T-helper 17 cell (primary cell): ENCODE data around the gene ZFC3H1. TPM values are rescaled to one million over a fixed set of nuclear protein-coding genes. Genes with fewer than 3 reads are reported as not detected.

ENCODE experiments used
- ATAC-seq: fragments of 150-1000 bp; cut with Tn5 transposase; 2 replicates; pipeline ENCODE4 v1.10.0; 2021; ENCODE audit warnings: mild to moderate bottlenecking, moderate library complexity
- DNase-seq, 3 donors: peaks; one replicate each; pipeline versions ENCODE4 v3.0.0 to v3.0.0-alpha.2; 2020 to 2021
- H3K9me3 ChIP-seq: one replicate; pipeline ENCODE4 v1.7.0; 2013; ENCODE audit warnings: low read length, mild to moderate bottlenecking; ENCODE audit not compliant: control insufficient read depth, poor library complexity, severe bottlenecking
- H3K27ac Mint-ChIP-seq: one replicate; pipeline ENCODE4 v1.8.0; 2022; ENCODE audit warnings: mild to moderate bottlenecking, moderate library complexity, mixed read lengths
- H3K27me3 Mint-ChIP-seq: one replicate; pipeline ENCODE4 v1.8.0; 2022; ENCODE audit warnings: mixed read lengths
- H3K36me3 Mint-ChIP-seq: one replicate; pipeline ENCODE4 v1.8.0; 2022; ENCODE audit warnings: low read depth, mixed read lengths
- H3K4me1 Mint-ChIP-seq: one replicate; pipeline ENCODE4 v1.8.0; 2022; ENCODE audit warnings: mild to moderate bottlenecking, mixed read lengths
- H3K4me3 Mint-ChIP-seq: one replicate; pipeline ENCODE4 v1.8.0; 2022; ENCODE audit warnings: mild to moderate bottlenecking, moderate library complexity, mixed read lengths
- total RNA-seq, 4 donors: library from RNA in 2 of 4; stranded (reverse) in 2 of 4; gene quantifications; one replicate each; pipeline ENCODE4 v1.2.3 and lab custom pipeline; 2022 to 2026

The ZFC3H1 gene
- total RNA-seq, 2 donors from 2014 or later, result 122 to 133 TPM

DNA sequence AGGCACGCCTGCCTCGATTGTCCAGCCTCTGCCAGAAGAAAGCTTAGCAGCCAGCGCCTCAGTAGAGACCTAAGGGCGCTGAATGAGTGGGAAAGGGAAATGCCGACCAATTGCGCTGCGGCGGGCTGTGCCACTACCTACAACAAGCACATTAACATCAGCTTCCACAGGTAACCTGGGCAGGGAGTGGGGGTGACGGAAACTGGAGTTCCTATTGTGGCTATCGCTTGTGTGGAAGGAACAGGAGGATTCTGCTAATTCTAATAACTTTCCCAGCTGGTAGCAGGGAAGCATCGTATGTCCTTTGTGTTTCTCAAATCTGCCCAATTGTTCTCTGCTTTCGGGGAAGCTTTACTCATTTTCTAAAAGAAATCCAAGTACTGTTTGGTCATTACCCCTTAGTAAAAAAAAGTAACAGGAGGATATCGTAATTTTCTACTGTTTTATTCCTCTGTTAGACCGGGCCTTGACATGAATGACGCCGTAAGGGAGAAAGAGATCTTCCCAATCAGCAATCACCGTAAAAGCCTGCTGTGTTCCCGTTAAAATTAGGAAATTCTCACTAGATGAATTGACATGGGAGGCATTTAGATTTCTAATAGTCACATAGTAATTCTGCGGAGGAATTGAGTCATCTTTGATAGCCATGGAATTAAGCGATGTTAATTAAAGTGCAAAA lies 902 bp upstream of the ZFC3H1 start:
- H3K9me3 ChIP-seq, result no peaks in the 10 kb centered on the region
- H3K27ac Mint-ChIP-seq, result peak overlapping the region; percentile 98
- H3K4me1 Mint-ChIP-seq, result peaks cover 34% of the 10 kb centered on the region
- no peak for DNase-seq
- peaks cover 4% of the 10 kb centered on the region for H3K36me3 Mint-ChIP-seq
- no peaks in the 10 kb centered on the region for H3K27me3 Mint-ChIP-seq
- peak overlapping the region; percentile 98 for H3K4me3 Mint-ChIP-seq
- ATAC-seq, result peak; percentile 21

GRCh38 chr12:71662849-71663560 lies 643 bp downstream of the ZFC3H1 start:
- peak; percentile 52 to 63 (median 57) for DNase-seq
- Mint-ChIP-seq H3K27ac (peak overlapping the region; percentile 98), H3K27me3 (no peaks in the 10 kb centered on the region), H3K36me3 (peaks cover 10% of the 10 kb centered on the region), H3K4me3 (peak overlapping the region; percentile 98), H3K4me1 (peaks cover 45% of the 10 kb centered on the region)
- peak; percentile 58 for ATAC-seq
- H3K9me3 ChIP-seq, result no peaks in the 10 kb centered on the region

GRCh38 chr12:71661977-71662530 lies 1.6 kb downstream of the ZFC3H1 start:
- H3K36me3 Mint-ChIP-seq, result peaks cover 10% of the 10 kb centered on the region
- H3K27me3 Mint-ChIP-seq, result no peaks in the 10 kb centered on the region
- ATAC-seq (no peak), DNase-seq (no peak)
- H3K4me1 Mint-ChIP-seq, result peaks cover 44% of the 10 kb centered on the region
- no peaks in the 10 kb centered on the region for H3K9me3 ChIP-seq
- peak overlapping the region; percentile 98 for H3K4me3 Mint-ChIP-seq
- peak overlapping the region; percentile 98 for H3K27ac Mint-ChIP-seq

DNA sequence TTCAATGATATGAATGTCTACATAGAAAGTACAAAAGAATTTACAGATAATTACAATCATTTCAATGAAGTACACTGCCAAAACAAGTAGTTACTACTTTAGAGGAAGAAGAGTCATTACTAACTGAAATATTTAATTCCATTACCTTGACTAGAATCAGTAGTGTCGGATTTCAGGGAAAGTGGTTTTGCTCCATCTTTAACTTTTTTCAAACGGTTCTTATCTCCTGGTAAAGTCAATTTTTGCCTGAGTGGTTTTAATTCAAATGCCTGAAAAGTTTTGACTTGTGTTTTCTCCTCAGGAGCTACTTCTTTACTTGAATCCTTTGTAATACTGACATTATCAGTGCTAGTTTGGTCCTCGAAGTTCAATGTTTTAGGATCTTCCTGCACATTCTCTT lies 6.9 kb downstream of the ZFC3H1 start:
- Mint-ChIP-seq H3K27me3 (no peaks in the 10 kb centered on the region), H3K27ac (no peak overlapping the region), H3K36me3 (peaks cover 11% of the 10 kb centered on the region), H3K4me1 (peaks cover 39% of the 10 kb centered on the region), H3K4me3 (no peak overlapping the region)
- DNase-seq, result no peak
- no peaks in the 10 kb centered on the region for H3K9me3 ChIP-seq
- ATAC-seq, result no peak

- DNase-seq (no peak), ATAC-seq (no peak)
- peak overlapping the region; percentile 91 for H3K27ac Mint-ChIP-seq
- peaks cover 37% of the 10 kb centered on the region for H3K4me1 Mint-ChIP-seq
- H3K36me3 Mint-ChIP-seq, result peaks cover 11% of the 10 kb centered on the region
- no peaks in the 10 kb centered on the region for H3K9me3 ChIP-seq
- no peaks in the 10 kb centered on the region for H3K27me3 Mint-ChIP-seq
- peak overlapping the region; percentile 73 for H3K4me3 Mint-ChIP-seq
Observed at GRCh38 chr12:71655907-71656306, 7.7 kb downstream of the ZFC3H1 start.

- H3K4me1 Mint-ChIP-seq, result peaks cover 37% of the 10 kb centered on the region
- ATAC-seq (no peak), DNase-seq (no peak)
- H3K4me3 Mint-ChIP-seq, result peak overlapping the region; percentile 73
- H3K9me3 ChIP-seq, result no peaks in the 10 kb centered on the region
- H3K27ac Mint-ChIP-seq, result peak overlapping the region; percentile 91
- no peaks in the 10 kb centered on the region for H3K27me3 Mint-ChIP-seq
- peaks cover 11% of the 10 kb centered on the region for H3K36me3 Mint-ChIP-seq
Observed at GRCh38 chr12:71655495-71655894, 8.2 kb downstream of the ZFC3H1 start.

GRCh38 chr12:71654200-71654599 lies 9.4 kb downstream of the ZFC3H1 start:
- no peaks in the 10 kb centered on the region for H3K27me3 Mint-ChIP-seq
- no peak for ATAC-seq

GRCh38 chr12:71653137-71653536 lies 10.5 kb downstream of the ZFC3H1 start:
- Mint-ChIP-seq H3K36me3 (peaks cover 5% of the 10 kb centered on the region), H3K27me3 (no peaks in the 10 kb centered on the region), H3K27ac (no peak overlapping the region), H3K4me1 (peaks cover 36% of the 10 kb centered on the region), H3K4me3 (no peak overlapping the region)
- ATAC-seq, result no peak
- no peak for DNase-seq
- H3K9me3 ChIP-seq, result no peaks in the 10 kb centered on the region

More at GRCh38 chr12:71654200-71654599, 9.4 kb downstream of the ZFC3H1 start:
- no peak for DNase-seq
- Mint-ChIP-seq H3K4me3 (peak overlapping the region; percentile 47), H3K4me1 (peaks cover 40% of the 10 kb centered on the region), H3K27ac (peak overlapping the region; percentile 91), H3K36me3 (peaks cover 9% of the 10 kb centered on the region)
- no peaks in the 10 kb centered on the region for H3K9me3 ChIP-seq

DNA sequence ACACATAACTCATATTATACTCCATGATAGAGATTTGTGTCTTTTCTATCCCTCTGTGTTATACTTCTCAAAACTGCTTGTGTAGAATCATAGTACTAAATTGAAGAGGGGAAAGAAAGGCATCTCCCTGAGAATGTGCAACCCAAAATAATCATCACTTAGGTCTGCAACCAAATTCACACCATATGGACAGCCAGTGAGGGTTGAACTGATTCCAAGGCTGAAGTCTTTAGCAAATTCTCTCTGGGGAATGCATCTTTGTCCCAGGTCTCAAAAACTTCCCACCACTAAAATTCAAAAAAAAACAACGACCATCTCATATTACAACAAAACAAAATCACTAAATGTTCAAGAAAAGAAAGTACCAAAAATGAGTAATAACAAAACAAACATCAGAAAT lies 11.0 kb downstream of the ZFC3H1 start:
- Mint-ChIP-seq H3K36me3 (peaks cover 5% of the 10 kb centered on the region), H3K27me3 (no peaks in the 10 kb centered on the region), H3K4me1 (peaks cover 34% of the 10 kb centered on the region)

DNA sequence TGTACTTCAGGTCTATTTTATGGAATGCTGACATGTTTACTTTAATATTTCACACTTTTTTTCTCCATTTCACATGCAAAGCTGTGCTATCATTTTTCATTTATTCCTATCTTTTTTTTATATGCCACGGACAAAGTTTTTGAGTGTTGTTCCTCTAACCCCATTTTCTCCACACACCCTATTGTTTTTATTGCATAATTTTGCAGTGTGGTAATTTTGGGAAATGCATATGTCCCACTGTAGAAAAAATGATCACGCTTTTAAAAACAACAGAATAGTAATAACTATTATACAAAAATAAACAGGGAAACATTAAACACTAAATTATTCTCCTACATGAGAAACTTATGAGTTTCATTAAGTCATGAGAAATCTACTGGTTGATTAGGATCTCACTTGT lies 14.2 kb downstream of the ZFC3H1 start:
- DNase-seq, result no peak
- Mint-ChIP-seq H3K4me3 (no peak overlapping the region), H3K27ac (peak overlapping the region; percentile 72), H3K27me3 (no peaks in the 10 kb centered on the region), H3K4me1 (peaks cover 18% of the 10 kb centered on the region), H3K36me3 (peaks cover 4% of the 10 kb centered on the region)
- ATAC-seq, result no peak
- no peaks in the 10 kb centered on the region for H3K9me3 ChIP-seq

More for the DNA sequence above, 11.0 kb downstream of the ZFC3H1 start:
- Mint-ChIP-seq H3K27ac (no peak overlapping the region), H3K4me3 (no peak overlapping the region)
- DNase-seq, result no peak
- ATAC-seq, result no peak
- H3K9me3 ChIP-seq, result no peaks in the 10 kb centered on the region

GRCh38 chr12:71648537-71648936 lies 15.1 kb downstream of the ZFC3H1 start:
- peaks cover 7% of the 10 kb centered on the region for H3K36me3 Mint-ChIP-seq
- ATAC-seq, result no peak
- peak overlapping the region; percentile 72 for H3K27ac Mint-ChIP-seq
- H3K4me1 Mint-ChIP-seq, result peaks cover 15% of the 10 kb centered on the region
- no peaks in the 10 kb centered on the region for H3K9me3 ChIP-seq
- no peaks in the 10 kb centered on the region for H3K27me3 Mint-ChIP-seq
- no peak for DNase-seq
- H3K4me3 Mint-ChIP-seq, result no peak overlapping the region

DNA sequence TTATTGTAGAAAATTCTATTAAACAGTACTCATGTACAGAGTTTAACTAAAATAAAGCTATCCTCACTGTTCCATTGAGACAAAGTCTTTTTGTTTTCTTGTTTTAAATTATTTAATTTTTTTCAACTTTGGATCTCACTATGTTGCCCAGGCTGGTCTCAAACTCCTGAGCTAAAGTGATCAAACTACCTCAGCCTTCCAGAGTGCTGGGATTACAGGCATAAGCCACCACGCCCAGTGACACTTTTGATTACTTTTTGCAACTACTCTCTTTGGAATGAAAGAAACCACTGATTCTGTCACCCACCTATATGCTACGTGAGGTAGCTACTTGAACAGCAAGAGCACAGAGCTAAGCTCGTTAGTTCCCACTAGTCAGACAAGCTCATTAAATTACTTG lies 17.1 kb downstream of the ZFC3H1 start:
- Mint-ChIP-seq H3K36me3 (peaks cover 7% of the 10 kb centered on the region), H3K4me1 (peaks cover 18% of the 10 kb centered on the region), H3K27me3 (no peaks in the 10 kb centered on the region), H3K4me3 (no peak overlapping the region), H3K27ac (peak overlapping the region; percentile 62)
- no peaks in the 10 kb centered on the region for H3K9me3 ChIP-seq
- no peak for DNase-seq
- ATAC-seq, result no peak

DNA sequence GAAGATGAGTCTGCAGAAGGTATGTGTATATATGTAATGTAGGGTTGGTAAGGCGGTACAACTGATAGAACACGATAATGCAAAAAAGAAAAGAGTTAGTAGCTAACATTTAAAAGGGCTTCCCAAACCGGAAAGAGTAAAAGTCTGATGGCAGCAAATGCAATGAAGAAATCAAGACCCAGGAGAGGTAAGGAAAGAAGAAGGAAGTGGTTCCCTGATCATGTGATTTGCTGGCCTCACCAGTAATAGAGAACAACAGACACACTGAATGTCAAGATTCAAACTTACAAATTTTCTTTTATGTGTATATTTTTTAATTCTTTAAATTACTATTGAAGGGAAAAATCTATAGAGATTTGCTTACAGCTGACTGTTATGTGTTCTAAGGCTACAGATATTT lies 18.4 kb downstream of the ZFC3H1 start:
- Mint-ChIP-seq H3K4me1 (peaks cover 18% of the 10 kb centered on the region), H3K4me3 (no peak overlapping the region), H3K27ac (peak overlapping the region; percentile 60), H3K27me3 (no peaks in the 10 kb centered on the region), H3K36me3 (peaks cover 7% of the 10 kb centered on the region)
- DNase-seq, result no peak
- no peaks in the 10 kb centered on the region for H3K9me3 ChIP-seq
- no peak for ATAC-seq
